ENCODE results near the gene CPSF4L.

Gene CPSF4L

GRCh38 chr17:73231841-73232586 is 29.7 kb downstream of the CPSF4L start:
- DNase-seq (ENCODE audit: low spot score): peak; percentile 96

GRCh38 chr17:73231395-73231794 is 30.3 kb downstream of the CPSF4L start:
- no peak for DNase-seq (ENCODE audit: low spot score)

- DNase-seq (ENCODE audit: low spot score): no peak
Observed at GRCh38 chr17:73230088-73230487, 31.6 kb downstream of the CPSF4L start.

- peak; percentile 55 for DNase-seq (ENCODE audit: low spot score)
Observed at GRCh38 chr17:73228748-73229236, 32.9 kb downstream of the CPSF4L start.

- no peak for DNase-seq (ENCODE audit: low spot score)
Observed at GRCh38 chr17:73227944-73228343, 33.7 kb downstream of the CPSF4L start.

- DNase-seq (ENCODE audit: low spot score): no peak
Observed at GRCh38 chr17:73227379-73227778, 34.3 kb downstream of the CPSF4L start.

GRCh38 chr17:73226556-73227172 is 35.0 kb downstream of the CPSF4L start:
- DNase-seq (ENCODE audit: low spot score): no peak

- no peak for DNase-seq (ENCODE audit: low spot score)
Observed at GRCh38 chr17:73224663-73225305, 36.9 kb downstream of the CPSF4L start.

- DNase-seq (ENCODE audit: low spot score): no peak
Observed at GRCh38 chr17:73224237-73224636, 37.4 kb downstream of the CPSF4L start.

GRCh38 chr17:73223626-73224230 is 38.0 kb downstream of the CPSF4L start:
- no peak for DNase-seq (ENCODE audit: low spot score)

- no peak for DNase-seq (ENCODE audit: low spot score)
Observed at GRCh38 chr17:73215447-73215846, 46.2 kb downstream of the CPSF4L start.

GRCh38 chr17:73214851-73215250 is 46.8 kb downstream of the CPSF4L start:
- DNase-seq (ENCODE audit: low spot score): no peak

GRCh38 chr17:73214008-73214407 is 47.7 kb downstream of the CPSF4L start:
- no peak for DNase-seq (ENCODE audit: low spot score)

- peak; percentile 73 for DNase-seq (ENCODE audit: low spot score)
Observed at GRCh38 chr17:73211745-73212144, 49.9 kb downstream of the CPSF4L start.

- no peak for DNase-seq (ENCODE audit: low spot score)
Observed at GRCh38 chr17:73210002-73210678, 51.5 kb downstream of the CPSF4L start.

GRCh38 chr17:73209436-73209835 is 52.2 kb downstream of the CPSF4L start:
- no peak for DNase-seq (ENCODE audit: low spot score)

GRCh38 chr17:73208139-73208827 is 53.4 kb downstream of the CPSF4L start:
- no peak for DNase-seq (ENCODE audit: low spot score)

- no peak for DNase-seq (ENCODE audit: low spot score)
Observed at GRCh38 chr17:73205459-73205961, 56.2 kb downstream of the CPSF4L start.

GRCh38 chr17:73203788-73204479 is 57.7 kb downstream of the CPSF4L start:
- DNase-seq (ENCODE audit: low spot score): peak; percentile 30

- DNase-seq (ENCODE audit: low spot score): no peak
Observed at GRCh38 chr17:73203135-73203787, 58.4 kb downstream of the CPSF4L start.
